ENCODE data around the gene AEBP2. TPM values are rescaled to one million over a fixed set of nuclear protein-coding genes. Genes with fewer than 3 reads are reported as not detected.

The AEBP2 gene
- polyA plus RNA-seq, 1 donor, result 32.9 TPM

DNA sequence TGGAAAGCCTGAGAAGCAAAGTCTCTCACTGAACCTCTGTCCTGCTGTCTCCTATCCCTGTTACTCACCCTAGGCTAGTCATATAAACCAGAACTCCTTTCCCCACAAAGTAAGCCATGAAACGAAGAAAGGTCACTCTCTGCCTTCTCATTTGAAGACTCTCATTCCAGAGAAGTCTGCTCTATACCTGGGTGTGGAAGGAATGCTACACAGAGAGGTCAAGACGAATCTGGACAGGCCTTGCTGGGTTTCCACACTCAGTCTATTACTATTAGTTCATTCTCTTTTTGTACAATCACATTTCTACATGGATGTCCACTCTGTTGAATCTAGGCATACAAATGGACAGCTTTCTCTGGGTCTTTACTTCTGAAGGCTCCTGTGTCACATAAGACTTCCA is 2.4 kb upstream of the AEBP2 start:
- no CpG with 5 or more reads among the region's 2 CpGs for WGBS (ENCODE audit: insufficient coverage, low lambda C conversion rate)
- H3K4me1 ChIP-seq (ENCODE audit: control insufficient read depth, insufficient read depth, low read length), result peaks cover 5% of the 10 kb centered on the region
- no peak overlapping the region for H3K4me3 ChIP-seq (ENCODE audit: low read length)

GRCh38 chr12:19437996-19438395 is 1.3 kb upstream of the AEBP2 start:
- DNase-seq, result no peak
- no CpG with 5 or more reads among the region's 3 CpGs for WGBS (ENCODE audit: insufficient coverage, low lambda C conversion rate)
- peaks cover 6% of the 10 kb centered on the region for H3K4me1 ChIP-seq (ENCODE audit: control insufficient read depth, insufficient read depth, low read length)
- no peaks in the 10 kb centered on the region for H3K36me3 ChIP-seq (ENCODE audit: control insufficient read depth, insufficient read depth, low read length)
- no peak overlapping the region for H3K27ac ChIP-seq (ENCODE audit: low read length)
- H3K4me3 ChIP-seq (ENCODE audit: low read length), result no peak overlapping the region
- no peaks in the 10 kb centered on the region for H3K27me3 ChIP-seq (ENCODE audit: control insufficient read depth, insufficient read depth, low read length)
- H3K9me3 ChIP-seq (ENCODE audit: control insufficient read depth, low read depth, low read length), result no peaks in the 10 kb centered on the region

More for the DNA sequence above, 2.4 kb upstream of the AEBP2 start:
- Histone ChIP-seq H3K27me3 (ENCODE audit: control insufficient read depth, insufficient read depth, low read length) (no peaks in the 10 kb centered on the region), H3K27ac (ENCODE audit: low read length) (no peak overlapping the region), H3K36me3 (ENCODE audit: control insufficient read depth, insufficient read depth, low read length) (no peaks in the 10 kb centered on the region), H3K9me3 (ENCODE audit: control insufficient read depth, low read depth, low read length) (no peaks in the 10 kb centered on the region)
- DNase-seq, result no peak

DNA sequence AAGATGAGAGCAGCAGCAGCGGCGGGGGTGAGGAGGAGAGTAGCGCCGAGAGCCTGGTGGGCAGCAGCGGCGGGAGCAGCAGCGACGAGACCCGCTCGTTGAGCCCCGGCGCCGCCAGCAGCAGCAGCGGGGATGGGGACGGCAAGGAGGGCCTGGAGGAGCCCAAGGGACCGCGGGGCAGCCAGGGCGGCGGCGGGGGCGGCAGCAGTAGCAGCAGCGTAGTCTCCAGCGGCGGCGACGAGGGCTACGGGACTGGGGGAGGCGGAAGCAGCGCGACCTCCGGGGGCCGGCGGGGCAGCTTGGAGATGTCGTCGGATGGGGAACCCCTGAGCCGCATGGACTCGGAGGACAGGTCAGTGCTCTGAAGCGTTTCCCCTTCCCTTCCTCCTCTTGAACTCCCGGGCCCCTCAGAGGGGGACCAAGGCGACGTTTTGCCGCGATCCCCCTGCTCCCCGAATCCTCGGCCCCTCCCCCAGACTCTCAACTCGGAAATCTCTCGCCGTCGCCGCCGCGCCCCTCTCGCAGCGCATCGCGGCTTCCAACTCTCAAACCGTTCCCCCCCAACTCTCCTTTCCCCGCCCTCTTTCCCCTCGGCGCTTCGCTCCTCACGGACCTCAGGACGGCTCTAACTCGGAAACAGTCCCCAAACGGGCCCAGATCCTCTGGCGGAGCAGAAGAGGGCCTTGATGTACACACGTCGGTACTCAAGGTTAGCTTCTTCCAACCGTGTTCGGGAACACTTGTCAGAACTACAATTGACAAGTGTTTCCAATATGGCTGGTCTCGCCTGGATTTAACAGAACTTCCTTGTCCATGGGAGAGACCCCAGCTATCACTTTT is 947 bp downstream of the AEBP2 start:
- peaks cover 6% of the 10 kb centered on the region for H3K4me1 ChIP-seq (ENCODE audit: control insufficient read depth, insufficient read depth, low read length)
- H3K27ac ChIP-seq (ENCODE audit: low read length), result peak overlapping the region; percentile 80
- H3K27me3 ChIP-seq (ENCODE audit: control insufficient read depth, insufficient read depth, low read length), result no peaks in the 10 kb centered on the region
- H3K36me3 ChIP-seq (ENCODE audit: control insufficient read depth, insufficient read depth, low read length), result peaks cover 2% of the 10 kb centered on the region
- 0% methylated on average over 12 of the region's 71 CpGs for WGBS (ENCODE audit: insufficient coverage, low lambda C conversion rate)
- H3K4me3 ChIP-seq (ENCODE audit: low read length), result peak overlapping the region; percentile 93
- H3K9me3 ChIP-seq (ENCODE audit: control insufficient read depth, low read depth, low read length), result no peaks in the 10 kb centered on the region
- DNase-seq, result peak; percentile 41 to 78

DNA sequence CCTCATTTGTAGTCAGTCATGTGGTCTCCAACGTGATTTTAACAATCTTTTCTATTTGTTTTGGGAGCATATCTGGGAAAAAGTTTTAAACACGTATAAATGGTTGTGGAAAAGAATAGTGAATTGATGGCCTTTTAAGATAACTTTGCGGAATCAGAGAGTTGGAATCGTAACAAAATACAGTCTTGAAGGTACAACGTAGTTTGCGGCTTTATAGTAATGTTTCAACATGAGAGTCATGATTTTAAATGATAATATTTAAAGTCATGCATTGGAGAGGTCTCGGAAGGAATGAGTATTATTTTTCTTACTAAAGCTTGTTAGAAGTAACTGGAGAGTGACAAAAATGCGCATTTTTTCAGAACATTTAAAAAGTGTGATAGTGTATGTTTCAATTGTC is 1.6 kb downstream of the AEBP2 start:
- no peak for DNase-seq
- Histone ChIP-seq H3K27ac (ENCODE audit: low read length) (peak overlapping the region; percentile 80), H3K36me3 (ENCODE audit: control insufficient read depth, insufficient read depth, low read length) (peaks cover 2% of the 10 kb centered on the region), H3K27me3 (ENCODE audit: control insufficient read depth, insufficient read depth, low read length) (no peaks in the 10 kb centered on the region), H3K4me3 (ENCODE audit: low read length) (peak overlapping the region; percentile 93), H3K4me1 (ENCODE audit: control insufficient read depth, insufficient read depth, low read length) (peaks cover 6% of the 10 kb centered on the region), H3K9me3 (ENCODE audit: control insufficient read depth, low read depth, low read length) (no peaks in the 10 kb centered on the region)
- WGBS (ENCODE audit: insufficient coverage, low lambda C conversion rate), result 0% methylated on average over 4 of the region's 8 CpGs

GRCh38 chr12:19443585-19443984 is 4.3 kb downstream of the AEBP2 start:
- Histone ChIP-seq H3K36me3 (ENCODE audit: control insufficient read depth, insufficient read depth, low read length) (peaks cover 5% of the 10 kb centered on the region), H3K27ac (ENCODE audit: low read length) (no peak overlapping the region), H3K4me1 (ENCODE audit: control insufficient read depth, insufficient read depth, low read length) (peaks cover 6% of the 10 kb centered on the region), H3K27me3 (ENCODE audit: control insufficient read depth, insufficient read depth, low read length) (no peaks in the 10 kb centered on the region), H3K9me3 (ENCODE audit: control insufficient read depth, low read depth, low read length) (no peaks in the 10 kb centered on the region), H3K4me3 (ENCODE audit: low read length) (no peak overlapping the region)
- DNase-seq, result no peak
- WGBS (ENCODE audit: insufficient coverage, low lambda C conversion rate), result 100% methylated on average over 1 of the region's 4 CpGs

DNA sequence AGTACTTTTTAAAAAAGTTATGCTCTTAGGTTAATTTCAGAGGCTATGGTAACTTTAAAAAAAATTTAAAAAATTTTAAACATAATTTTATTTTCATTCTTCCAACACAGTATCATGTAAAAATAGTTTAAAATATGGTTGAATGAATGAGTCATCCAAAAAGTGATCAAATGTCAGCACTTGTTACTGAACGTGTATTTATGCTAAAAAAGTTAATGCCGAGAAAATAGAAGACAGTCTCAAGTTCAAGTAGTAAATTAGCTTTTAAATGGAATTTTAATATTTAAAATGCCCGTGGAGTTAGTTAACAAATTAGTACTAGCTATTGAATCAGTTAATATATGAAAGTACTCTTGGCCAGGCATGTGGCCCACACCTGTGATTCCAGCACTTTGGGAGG is 4.8 kb downstream of the AEBP2 start:
- no peaks in the 10 kb centered on the region for H3K27me3 ChIP-seq (ENCODE audit: control insufficient read depth, insufficient read depth, low read length)
- H3K9me3 ChIP-seq (ENCODE audit: control insufficient read depth, low read depth, low read length), result no peaks in the 10 kb centered on the region
- 80% methylated on average over 3 of the region's 3 CpGs for WGBS (ENCODE audit: insufficient coverage, low lambda C conversion rate)
- DNase-seq, result no peak
- no peak overlapping the region for H3K4me3 ChIP-seq (ENCODE audit: low read length)
- peaks cover 5% of the 10 kb centered on the region for H3K36me3 ChIP-seq (ENCODE audit: control insufficient read depth, insufficient read depth, low read length)
- no peak overlapping the region for H3K27ac ChIP-seq (ENCODE audit: low read length)
- H3K4me1 ChIP-seq (ENCODE audit: control insufficient read depth, insufficient read depth, low read length), result peaks cover 4% of the 10 kb centered on the region

DNA sequence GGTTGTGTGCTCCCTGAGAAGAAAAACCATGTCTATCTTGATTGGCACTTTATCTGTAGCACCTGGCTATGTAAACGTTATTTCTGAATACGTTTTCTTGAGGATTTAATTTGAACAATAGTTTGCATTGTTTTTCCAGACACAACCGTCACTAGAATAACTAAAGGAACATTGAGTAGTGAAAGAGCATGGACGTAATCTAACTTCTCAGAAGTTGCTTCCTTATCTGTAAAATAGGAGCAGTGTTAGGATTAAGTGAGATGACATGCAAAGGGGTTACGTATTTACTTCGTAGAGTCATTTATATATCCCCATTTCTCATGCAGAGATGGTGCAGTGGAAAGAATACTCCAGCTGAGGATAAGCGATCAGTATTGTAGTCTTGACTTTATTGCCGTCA is 8.1 kb downstream of the AEBP2 start:
- H3K4me3 ChIP-seq (ENCODE audit: low read length), result no peak overlapping the region
- no peaks in the 10 kb centered on the region for H3K27me3 ChIP-seq (ENCODE audit: control insufficient read depth, insufficient read depth, low read length)
- H3K27ac ChIP-seq (ENCODE audit: low read length), result no peak overlapping the region
- no peak for DNase-seq
- WGBS (ENCODE audit: insufficient coverage, low lambda C conversion rate), result 73% methylated on average over 4 of the region's 8 CpGs
- H3K36me3 ChIP-seq (ENCODE audit: control insufficient read depth, insufficient read depth, low read length), result peaks cover 5% of the 10 kb centered on the region
- H3K9me3 ChIP-seq (ENCODE audit: control insufficient read depth, low read depth, low read length), result no peaks in the 10 kb centered on the region
- no peaks in the 10 kb centered on the region for H3K4me1 ChIP-seq (ENCODE audit: control insufficient read depth, insufficient read depth, low read length)

GRCh38 chr12:19449814-19450213 is 10.5 kb downstream of the AEBP2 start:
- H3K27ac ChIP-seq (ENCODE audit: low read length), result no peak overlapping the region
- H3K36me3 ChIP-seq (ENCODE audit: control insufficient read depth, insufficient read depth, low read length), result peaks cover 3% of the 10 kb centered on the region
- no peak overlapping the region for H3K4me3 ChIP-seq (ENCODE audit: low read length)
- no peaks in the 10 kb centered on the region for H3K9me3 ChIP-seq (ENCODE audit: control insufficient read depth, low read depth, low read length)
- H3K4me1 ChIP-seq (ENCODE audit: control insufficient read depth, insufficient read depth, low read length), result no peaks in the 10 kb centered on the region
- DNase-seq, result no peak
- no CpG with 5 or more reads among the region's 4 CpGs for WGBS (ENCODE audit: insufficient coverage, low lambda C conversion rate)
- no peaks in the 10 kb centered on the region for H3K27me3 ChIP-seq (ENCODE audit: control insufficient read depth, insufficient read depth, low read length)

DNA sequence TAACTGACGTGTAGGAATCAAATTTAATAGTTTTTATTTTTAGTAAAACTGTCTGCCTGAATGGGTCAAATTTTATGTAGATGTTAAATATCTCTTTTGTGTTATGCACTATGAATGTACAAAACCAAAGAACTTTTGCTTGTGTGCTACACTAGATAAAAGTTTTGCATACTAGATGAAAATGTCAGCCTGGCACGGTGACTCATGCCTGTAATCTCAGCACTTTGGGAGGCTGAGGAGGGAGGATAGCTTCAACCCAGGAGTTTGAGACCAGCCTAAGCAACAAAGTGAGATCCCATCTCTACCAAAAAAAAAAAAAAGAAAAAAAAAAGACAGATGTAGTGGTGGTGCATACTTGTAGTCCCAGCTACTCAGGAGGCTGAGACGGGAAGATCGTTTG is 11.1 kb downstream of the AEBP2 start:
- Histone ChIP-seq H3K36me3 (ENCODE audit: control insufficient read depth, insufficient read depth, low read length) (peaks cover 3% of the 10 kb centered on the region), H3K9me3 (ENCODE audit: control insufficient read depth, low read depth, low read length) (no peaks in the 10 kb centered on the region), H3K4me3 (ENCODE audit: low read length) (no peak overlapping the region), H3K27me3 (ENCODE audit: control insufficient read depth, insufficient read depth, low read length) (no peaks in the 10 kb centered on the region), H3K4me1 (ENCODE audit: control insufficient read depth, insufficient read depth, low read length) (no peaks in the 10 kb centered on the region), H3K27ac (ENCODE audit: low read length) (no peak overlapping the region)
- WGBS (ENCODE audit: insufficient coverage, low lambda C conversion rate), result no CpG with 5 or more reads among the region's 4 CpGs
- no peak for DNase-seq

- no peaks in the 10 kb centered on the region for H3K9me3 ChIP-seq (ENCODE audit: control insufficient read depth, low read depth, low read length)
- peaks cover 2% of the 10 kb centered on the region for H3K36me3 ChIP-seq (ENCODE audit: control insufficient read depth, insufficient read depth, low read length)
- no peak for DNase-seq
- H3K4me3 ChIP-seq (ENCODE audit: low read length), result no peak overlapping the region
- no peaks in the 10 kb centered on the region for H3K27me3 ChIP-seq (ENCODE audit: control insufficient read depth, insufficient read depth, low read length)
- WGBS (ENCODE audit: insufficient coverage, low lambda C conversion rate), result no CpG with 5 or more reads among the region's 6 CpGs
- H3K4me1 ChIP-seq (ENCODE audit: control insufficient read depth, insufficient read depth, low read length), result no peaks in the 10 kb centered on the region
- no peak overlapping the region for H3K27ac ChIP-seq (ENCODE audit: low read length)
These were observed 11.9 kb downstream of the AEBP2 start for GRCh38 chr12:19451196-19451595.

GRCh38 chr12:19453961-19454360 is 14.7 kb downstream of the AEBP2 start:
- no CpG with 5 or more reads among the region's 7 CpGs for WGBS (ENCODE audit: insufficient coverage, low lambda C conversion rate)
- H3K9me3 ChIP-seq (ENCODE audit: control insufficient read depth, low read depth, low read length), result no peaks in the 10 kb centered on the region

More at GRCh38 chr12:19453961-19454360, 14.7 kb downstream of the AEBP2 start:
- H3K4me3 ChIP-seq (ENCODE audit: low read length), result no peak overlapping the region
- no peaks in the 10 kb centered on the region for H3K4me1 ChIP-seq (ENCODE audit: control insufficient read depth, insufficient read depth, low read length)
- DNase-seq, result no peak
- H3K27ac ChIP-seq (ENCODE audit: low read length), result no peak overlapping the region
- H3K36me3 ChIP-seq (ENCODE audit: control insufficient read depth, insufficient read depth, low read length), result peaks cover 6% of the 10 kb centered on the region
- H3K27me3 ChIP-seq (ENCODE audit: control insufficient read depth, insufficient read depth, low read length), result no peaks in the 10 kb centered on the region

All from large intestine (tissue), 3 donors.